Progenitor cell of endocrine pancreas (in vitro differentiated cells): ENCODE results near the gene FOXP1. TPM values are rescaled to one million over a fixed set of nuclear protein-coding genes. Genes with fewer than 3 reads are reported as not detected.

Source experiments
- DNase-seq: peaks from one replicate; pipeline ENCODE4 v3.0.0; 2021; ENCODE audit warnings: low spot score; ENCODE audit not compliant: unreplicated experiment
- H3K27ac Mint-ChIP-seq: 2 replicates; pipeline ENCODE4 v1.8.0; 2021; ENCODE audit warnings: mild to moderate bottlenecking, moderate library complexity, mixed read lengths
- H3K27me3 Mint-ChIP-seq: 2 replicates; pipeline ENCODE4 v1.8.0; 2021; ENCODE audit warnings: mixed read lengths
- H3K36me3 Mint-ChIP-seq: 2 replicates; pipeline ENCODE4 v1.8.0; 2022; ENCODE audit warnings: mixed read lengths; ENCODE audit not compliant: insufficient read depth
- H3K4me1 Mint-ChIP-seq: 2 replicates; pipeline ENCODE4 v1.8.0; 2021; ENCODE audit warnings: low read depth, mixed read lengths
- H3K4me3 Mint-ChIP-seq: 2 replicates; pipeline ENCODE4 v1.8.0; 2021; ENCODE audit warnings: low read depth, mild to moderate bottlenecking, moderate library complexity, mixed read lengths
- H3K9me3 Mint-ChIP-seq: 2 replicates; pipeline ENCODE4 v1.8.0; 2021; ENCODE audit warnings: low read depth, mixed read lengths
- total RNA-seq: library from RNA; stranded (reverse); gene quantifications from 2 replicates; pipeline ENCODE4 v1.2.1, GENCODE V29; 2021
- TF ChIP-seq, protein P1 (sequence below): fragments of 200-600 bp; sonication (generic); IDR thresholded peaks from one replicate; pipeline ENCODE4 v1.5.0; 2021; ENCODE audit warnings: antibody characterized with exemption, mild to moderate bottlenecking; ENCODE audit not compliant: unreplicated experiment

The FOXP1 gene
- total RNA-seq, 1 donor from 2014 or later: 242 TPM

DNA sequence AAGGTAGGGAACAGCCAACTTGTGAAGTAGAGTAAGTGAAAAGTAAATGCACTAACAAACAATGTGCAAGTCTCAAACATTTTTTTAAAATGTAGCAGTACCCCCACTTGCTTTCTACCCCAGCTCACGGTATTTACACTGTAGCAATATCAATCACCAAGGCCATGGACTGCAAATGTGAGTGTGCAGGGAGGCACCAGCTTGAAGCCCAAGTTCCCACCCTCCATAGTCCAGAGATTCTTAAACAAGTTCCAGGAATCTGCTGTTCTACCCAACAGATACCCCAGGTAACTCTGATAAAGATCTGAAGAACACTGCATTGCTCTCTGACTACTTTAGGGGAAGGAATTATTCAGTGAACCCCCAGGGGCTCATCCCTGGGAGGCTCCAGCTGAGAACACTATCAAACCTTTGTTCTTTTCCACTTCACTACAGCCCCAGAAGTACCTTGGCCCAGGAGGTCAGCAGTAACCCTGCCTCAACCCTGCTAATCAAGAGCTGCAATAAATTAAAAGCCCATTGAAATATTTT lies 86.1 kb downstream of the FOXP1 start:
- Mint-ChIP-seq H3K4me3 (peak overlapping the region; percentile 19), H3K27ac (peak overlapping the region; percentile 88), H3K4me1 (peaks cover 34% of the 10 kb centered on the region), H3K27me3 (no peaks in the 10 kb centered on the region), H3K9me3 (peaks cover 2% of the 10 kb centered on the region), H3K36me3 (peaks cover 20% of the 10 kb centered on the region)
- DNase-seq: no peak
- TF ChIP-seq, protein P1, sequence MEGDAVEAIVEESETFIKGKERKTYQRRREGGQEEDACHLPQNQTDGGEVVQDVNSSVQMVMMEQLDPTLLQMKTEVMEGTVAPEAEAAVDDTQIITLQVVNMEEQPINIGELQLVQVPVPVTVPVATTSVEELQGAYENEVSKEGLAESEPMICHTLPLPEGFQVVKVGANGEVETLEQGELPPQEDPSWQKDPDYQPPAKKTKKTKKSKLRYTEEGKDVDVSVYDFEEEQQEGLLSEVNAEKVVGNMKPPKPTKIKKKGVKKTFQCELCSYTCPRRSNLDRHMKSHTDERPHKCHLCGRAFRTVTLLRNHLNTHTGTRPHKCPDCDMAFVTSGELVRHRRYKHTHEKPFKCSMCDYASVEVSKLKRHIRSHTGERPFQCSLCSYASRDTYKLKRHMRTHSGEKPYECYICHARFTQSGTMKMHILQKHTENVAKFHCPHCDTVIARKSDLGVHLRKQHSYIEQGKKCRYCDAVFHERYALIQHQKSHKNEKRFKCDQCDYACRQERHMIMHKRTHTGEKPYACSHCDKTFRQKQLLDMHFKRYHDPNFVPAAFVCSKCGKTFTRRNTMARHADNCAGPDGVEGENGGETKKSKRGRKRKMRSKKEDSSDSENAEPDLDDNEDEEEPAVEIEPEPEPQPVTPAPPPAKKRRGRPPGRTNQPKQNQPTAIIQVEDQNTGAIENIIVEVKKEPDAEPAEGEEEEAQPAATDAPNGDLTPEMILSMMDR: no peak

DNA sequence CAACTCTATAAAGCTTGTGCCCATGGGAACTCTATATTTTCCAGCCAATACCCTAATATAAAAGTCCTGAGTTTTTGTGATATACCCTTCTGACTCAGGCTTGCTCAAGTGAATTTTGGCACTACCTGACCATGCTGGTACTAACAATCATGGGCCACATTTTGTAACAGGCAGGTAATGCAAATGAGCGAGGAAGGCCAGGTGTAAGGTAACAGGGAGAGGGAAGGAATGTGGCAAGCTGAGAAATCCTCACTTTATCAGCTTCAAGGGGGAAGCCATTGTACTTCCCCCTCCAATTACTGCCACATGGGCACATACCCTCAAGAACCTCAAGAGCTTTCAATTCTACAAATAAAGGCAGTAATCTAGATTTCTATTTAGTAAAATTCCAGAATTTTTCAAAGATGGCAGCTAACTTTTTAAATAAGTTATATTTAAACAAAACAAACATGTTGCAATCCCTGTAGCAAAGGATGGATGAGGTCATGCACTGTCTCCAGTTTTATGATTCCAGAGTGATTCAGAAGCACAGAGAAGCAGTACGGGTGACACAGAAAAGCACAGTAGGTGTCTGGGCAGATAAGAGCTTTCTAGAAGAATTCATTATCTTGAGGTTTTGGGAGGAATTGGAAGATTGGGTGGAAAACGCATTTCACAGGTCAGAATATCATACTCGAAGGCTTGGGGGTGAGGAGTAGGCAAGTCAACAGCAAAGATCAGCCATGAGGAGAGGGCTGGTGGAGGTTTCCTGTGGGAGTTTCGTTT lies 87.6 kb downstream of the FOXP1 start:
- DNase-seq: no peak
- TF ChIP-seq, protein P1: no peak
- H3K4me1 Mint-ChIP-seq: peaks cover 32% of the 10 kb centered on the region
- H3K36me3 Mint-ChIP-seq: peaks cover 31% of the 10 kb centered on the region
- no peaks in the 10 kb centered on the region for H3K27me3 Mint-ChIP-seq
- H3K4me3 Mint-ChIP-seq: no peak overlapping the region
- peaks cover 11% of the 10 kb centered on the region for H3K9me3 Mint-ChIP-seq
- peak overlapping the region; percentile 88 for H3K27ac Mint-ChIP-seq

DNA sequence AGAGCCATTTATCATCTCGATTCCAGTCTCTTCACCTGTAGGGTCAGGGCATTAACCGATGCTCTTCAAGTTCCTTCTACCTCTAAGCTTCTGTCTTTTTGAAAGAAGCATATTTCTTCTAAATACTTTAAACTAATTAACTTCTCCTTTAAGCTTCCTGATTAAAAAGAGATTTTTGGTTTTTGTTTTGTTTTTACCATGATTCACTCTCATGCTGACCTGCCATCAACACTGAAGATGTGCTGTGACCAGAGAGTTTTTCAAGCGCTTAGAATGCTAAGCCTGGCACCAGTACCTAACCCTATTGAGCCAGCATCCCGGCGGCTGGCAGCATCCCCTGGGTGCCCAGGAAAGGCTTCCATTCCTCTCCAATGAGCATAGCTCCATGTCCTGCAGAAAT lies 89.3 kb downstream of the FOXP1 start:
- H3K27me3 Mint-ChIP-seq: no peaks in the 10 kb centered on the region
- peaks cover 32% of the 10 kb centered on the region for H3K4me1 Mint-ChIP-seq
- H3K27ac Mint-ChIP-seq: no peak overlapping the region
- no peak for DNase-seq
- H3K4me3 Mint-ChIP-seq: no peak overlapping the region
- TF ChIP-seq, protein P1: no peak
- H3K36me3 Mint-ChIP-seq: peaks cover 38% of the 10 kb centered on the region
- peaks cover 11% of the 10 kb centered on the region for H3K9me3 Mint-ChIP-seq

DNA sequence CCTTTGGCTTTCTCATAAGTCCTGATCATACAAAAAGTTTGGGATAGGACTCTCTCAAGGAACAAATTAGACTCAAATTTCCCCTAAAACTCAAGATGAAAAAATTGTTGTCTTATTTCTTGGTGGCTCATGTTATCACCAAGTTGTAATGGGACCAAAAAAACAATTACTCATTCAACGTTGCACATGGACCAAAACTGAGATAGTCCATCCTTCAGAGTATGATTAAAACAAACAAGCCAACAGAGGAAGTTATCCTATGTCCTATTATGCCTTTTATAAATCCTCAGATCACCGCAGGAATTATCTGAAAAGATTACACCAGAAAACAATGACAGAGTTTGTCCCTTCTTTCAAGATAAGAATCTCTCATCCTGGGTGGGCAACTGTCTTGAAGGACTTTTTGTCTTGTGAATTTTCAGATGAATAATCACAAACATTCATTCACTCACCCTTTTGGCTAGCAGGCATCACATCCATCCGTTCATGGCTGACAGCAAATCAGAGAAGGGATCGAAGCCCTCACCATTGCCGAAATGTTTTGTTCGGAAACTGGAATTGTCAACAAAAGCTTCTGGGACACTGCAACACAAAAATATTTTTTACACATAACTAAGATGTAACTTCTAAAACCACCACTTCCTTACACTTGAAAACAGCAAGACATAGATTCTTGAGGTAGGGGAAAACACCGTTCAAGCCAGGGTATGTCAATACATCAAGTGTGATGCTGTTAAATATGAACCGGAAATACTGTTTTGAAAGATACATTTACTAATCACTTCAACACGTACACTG lies 90.4 kb downstream of the FOXP1 start:
- peaks cover 11% of the 10 kb centered on the region for H3K9me3 Mint-ChIP-seq
- H3K27me3 Mint-ChIP-seq: no peaks in the 10 kb centered on the region
- DNase-seq: no peak
- H3K4me3 Mint-ChIP-seq: no peak overlapping the region
- H3K4me1 Mint-ChIP-seq: peaks cover 26% of the 10 kb centered on the region
- peaks cover 41% of the 10 kb centered on the region for H3K36me3 Mint-ChIP-seq
- no peak overlapping the region for H3K27ac Mint-ChIP-seq
- TF ChIP-seq, protein P1: no peak

DNA sequence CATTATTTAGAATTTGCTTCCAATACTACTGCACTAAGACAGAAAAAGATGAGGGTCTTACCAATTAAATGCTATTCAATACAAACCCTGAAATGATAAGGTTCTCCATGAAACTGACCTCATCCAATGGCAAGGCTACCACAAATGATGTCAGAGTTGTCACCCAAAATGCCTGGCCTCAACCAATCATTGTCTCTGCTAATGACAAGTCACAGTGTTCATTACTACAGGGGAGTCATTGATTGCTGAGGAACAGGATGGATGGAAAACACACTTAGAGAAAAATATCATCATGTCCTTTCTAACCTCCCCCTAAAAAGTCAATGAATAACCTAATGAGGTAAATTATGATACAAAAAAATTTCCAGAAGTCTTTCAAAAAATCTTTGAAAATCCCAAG lies 91.0 kb downstream of the FOXP1 start:
- peaks cover 20% of the 10 kb centered on the region for H3K4me1 Mint-ChIP-seq
- peaks cover 11% of the 10 kb centered on the region for H3K9me3 Mint-ChIP-seq
- no peaks in the 10 kb centered on the region for H3K27me3 Mint-ChIP-seq
- no peak overlapping the region for H3K4me3 Mint-ChIP-seq
- DNase-seq: no peak
- TF ChIP-seq, protein P1: no peak
- no peak overlapping the region for H3K27ac Mint-ChIP-seq
- peaks cover 41% of the 10 kb centered on the region for H3K36me3 Mint-ChIP-seq
